H9 (cell line): ENCODE results near the gene BCAR1. TPM values are rescaled to one million over a fixed set of nuclear protein-coding genes. Genes with fewer than 3 reads are reported as not detected.

ENCODE experiments used
- DNase-seq: peaks from one replicate; pipeline ENCODE4 v3.0.0-alpha.2; 2017
- H2AFZ ChIP-seq: one replicate; pipeline ENCODE4 v1.6.1; 2013; ENCODE audit warnings: mild to moderate bottlenecking, low read length, control low read depth, moderate library complexity
- H2AK5ac ChIP-seq: 2 replicates; pipeline ENCODE4 v1.6.1; 2013; ENCODE audit warnings: low read length, control low read depth, mixed read lengths; ENCODE audit not compliant: insufficient read length
- H2BK120ac ChIP-seq: one replicate; pipeline ENCODE4 v1.6.1; 2013; ENCODE audit warnings: low read depth, mild to moderate bottlenecking, low read length, control low read depth, inconsistent platforms; ENCODE audit not compliant: poor library complexity, severe bottlenecking
- H2BK12ac ChIP-seq: 2 replicates; pipeline ENCODE4 v1.6.1; 2013; ENCODE audit warnings: low read length, control low read depth, mixed read lengths, low read depth; ENCODE audit not compliant: insufficient read length
- H2BK15ac ChIP-seq: 2 replicates; pipeline ENCODE4 v1.6.1; 2013; ENCODE audit warnings: low read depth, low read length, control low read depth
- H2BK20ac ChIP-seq: one replicate; pipeline ENCODE4 v1.6.1; 2013; ENCODE audit warnings: low read depth, mild to moderate bottlenecking, low read length, control low read depth, inconsistent platforms; ENCODE audit not compliant: poor library complexity, severe bottlenecking
- H2BK5ac ChIP-seq: 2 replicates; pipeline ENCODE4 v1.6.1; 2013; ENCODE audit warnings: low read length, control low read depth, mixed read lengths; ENCODE audit not compliant: insufficient read length
- H3K14ac ChIP-seq: 2 replicates; pipeline ENCODE4 v1.6.1; 2013; ENCODE audit warnings: low read length, control low read depth; ENCODE audit not compliant: insufficient read depth
- H3K18ac ChIP-seq: 2 replicates; pipeline ENCODE4 v1.6.1; 2013; ENCODE audit warnings: low read depth, mild to moderate bottlenecking, mixed read lengths, low read length, control low read depth; ENCODE audit not compliant: insufficient read length
- H3K23ac ChIP-seq: 2 replicates; pipeline ENCODE4 v1.6.1; 2013; ENCODE audit warnings: low read length, control low read depth, mixed read lengths, low read depth; ENCODE audit not compliant: insufficient read length
- H3K23me2 ChIP-seq: 2 replicates; pipeline ENCODE4 v1.6.1; 2013; ENCODE audit warnings: low read depth, mild to moderate bottlenecking, mixed read lengths, low read length, control low read depth; ENCODE audit not compliant: insufficient read length, poor library complexity, severe bottlenecking
- H3K27ac ChIP-seq: 2 replicates; pipeline ENCODE4 v1.5.1; 2013; ENCODE audit warnings: low read length, control low read depth, mixed read lengths, low read depth; ENCODE audit not compliant: insufficient read length
- H3K27me3 ChIP-seq: 2 replicates; pipeline ENCODE4 v1.6.1; 2013; ENCODE audit warnings: low read length, control low read depth, inconsistent platforms; ENCODE audit not compliant: insufficient read depth
- H3K4ac ChIP-seq: 2 replicates; pipeline ENCODE4 v1.6.1; 2013; ENCODE audit warnings: low read depth, mild to moderate bottlenecking, control low read depth, inconsistent platforms, low read length, moderate library complexity
- H3K4me1 ChIP-seq: 2 replicates; pipeline ENCODE4 v1.6.1; 2013; ENCODE audit warnings: low read length, control low read depth, inconsistent platforms; ENCODE audit not compliant: insufficient read depth
- H3K4me2 ChIP-seq: 2 replicates; pipeline ENCODE4 v1.6.1; 2013; ENCODE audit warnings: low read length, control low read depth, mixed read lengths; ENCODE audit not compliant: insufficient read length, insufficient read depth
- H3K56ac ChIP-seq: 2 replicates; pipeline ENCODE4 v1.6.1; 2013; ENCODE audit warnings: low read depth, mild to moderate bottlenecking, mixed read lengths, low read length, control low read depth; ENCODE audit not compliant: insufficient read length
- H3K79me1 ChIP-seq: 2 replicates; pipeline ENCODE4 v1.6.1; 2013; ENCODE audit warnings: low read depth, mild to moderate bottlenecking, moderate library complexity, low read length, control low read depth, inconsistent platforms; ENCODE audit not compliant: insufficient read depth, poor library complexity, severe bottlenecking
- H3K79me2 ChIP-seq: 2 replicates; pipeline ENCODE4 v1.6.1; 2013; ENCODE audit warnings: low read length, control low read depth, inconsistent platforms; ENCODE audit not compliant: insufficient read depth
- H3K9ac ChIP-seq: 2 replicates; pipeline ENCODE4 v1.6.1; 2013; ENCODE audit warnings: low read length, control low read depth, mixed read lengths; ENCODE audit not compliant: insufficient read length; ENCODE audit errors: extremely low read depth
- H3K9me3 ChIP-seq: one replicate; pipeline ENCODE4 v1.6.1; 2013; ENCODE audit warnings: low read depth, low read length, inconsistent platforms; ENCODE audit not compliant: control insufficient read depth
- H3T11ph ChIP-seq: one replicate; pipeline ENCODE4 v1.6.1; 2013; ENCODE audit warnings: mild to moderate bottlenecking, low read length, control low read depth, inconsistent platforms
- H4K20me1 ChIP-seq: one replicate; pipeline ENCODE4 v1.6.1; 2013; ENCODE audit not compliant: control insufficient read depth, insufficient read length, insufficient read depth
- H4K5ac ChIP-seq: 2 replicates; pipeline ENCODE4 v1.6.1; 2013; ENCODE audit warnings: low read depth, mild to moderate bottlenecking, mixed read lengths, low read length, control low read depth; ENCODE audit not compliant: insufficient read length
- H4K8ac ChIP-seq: replicated peaks from 2 replicates; pipeline ENCODE4 v1.6.1; 2013; ENCODE audit warnings: low read length, control low read depth, mixed read lengths, low read depth; ENCODE audit not compliant: insufficient read length
- H4K91ac ChIP-seq: 2 replicates; pipeline ENCODE4 v1.6.1; 2013; ENCODE audit warnings: low read depth, mild to moderate bottlenecking, moderate library complexity, mixed read lengths, low read length, control low read depth; ENCODE audit not compliant: insufficient read length
- H3K27ac Mint-ChIP-seq, 3 experiments: 2 replicates in 2 of 3; 3 replicates in 1 of 3; pipeline ENCODE4 v1.8.0; 2020 to 2021; ENCODE audit warnings: mixed read lengths in 3 of 3, mild to moderate bottlenecking in 1 of 3, moderate library complexity in 1 of 3
- H3K27me3 Mint-ChIP-seq: 2 replicates; pipeline ENCODE4 v1.8.0; 2021; ENCODE audit warnings: low read depth, mild to moderate bottlenecking, moderate library complexity, mixed read lengths
- H3K36me3 Mint-ChIP-seq, 3 experiments: 2 replicates in 2 of 3; 3 replicates in 1 of 3; pipeline ENCODE4 v1.8.0; 2020 to 2021; ENCODE audit warnings: low read depth in 3 of 3, mixed read lengths in 3 of 3; ENCODE audit not compliant: insufficient read depth in 1 of 3
- H3K4me1 Mint-ChIP-seq, 2 experiments: 2 replicates each; pipeline ENCODE4 v1.8.0; 2020; ENCODE audit warnings: mixed read lengths in 2 of 2
- H3K4me3 Mint-ChIP-seq, 2 experiments: 2 replicates in 1 of 2; 3 replicates in 1 of 2; pipeline ENCODE4 v1.8.0; 2020 to 2021; ENCODE audit warnings: mild to moderate bottlenecking in 2 of 2, mixed read lengths in 2 of 2, moderate library complexity in 1 of 2
- H3K9me3 Mint-ChIP-seq, 2 experiments: 2 replicates in 1 of 2; 3 replicates in 1 of 2; pipeline ENCODE4 v1.8.0; 2020; ENCODE audit warnings: mild to moderate bottlenecking in 2 of 2, mixed read lengths in 2 of 2, moderate library complexity in 1 of 2
- WGBS: extraction: QIAGEN DNeasy Blood & Tissue Kit; methylation state at CpG from one replicate; pipeline ENCODE4 v1.1.7; 2013; ENCODE audit warnings: missing lambda C conversion rate, low lambda C conversion rate, mixed read lengths; ENCODE audit not compliant: insufficient read length; ENCODE audit errors: extremely low coverage; 5-methylcytosine and 5-hydroxymethylcytosine counted together
- total RNA-seq: library from RNA; stranded (reverse); gene quantifications from 2 replicates; pipeline ENCODE4 v1.2.1, GENCODE V29; 2021
- TF ChIP-seq, protein P1 (sequence below): fragments of 200-600 bp; sonication (generic); conservative IDR thresholded peaks from 3 replicates; pipeline ENCODE4 v1.8.0; 2021; ENCODE audit warnings: antibody characterized with exemption, mild to moderate bottlenecking

Gene BCAR1
- total RNA-seq, 1 experiment from 2014 or later = 97.1 TPM

DNA sequence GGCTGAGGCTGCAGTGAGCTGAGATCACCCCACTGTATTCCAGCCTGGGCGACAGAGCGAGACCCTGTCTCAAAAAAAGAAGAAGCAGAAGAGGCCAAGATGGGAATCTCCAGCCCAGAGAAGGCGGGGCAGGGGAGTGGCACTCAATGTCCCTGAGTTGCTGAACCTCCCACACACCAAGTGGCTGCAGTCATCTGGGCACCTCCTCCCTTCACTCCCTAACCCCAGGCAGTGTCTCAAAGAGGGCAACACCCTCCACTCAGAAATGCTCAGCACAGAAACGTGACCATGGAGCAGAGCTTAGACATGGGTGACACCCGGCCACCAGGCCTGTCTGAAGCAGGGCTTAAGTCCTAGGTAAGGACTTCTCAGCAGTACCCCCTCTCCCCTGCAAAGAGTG is 36.3 kb upstream of the BCAR1 start:
- Histone ChIP-seq H3K14ac (no peak overlapping the region), H4K5ac (no peak overlapping the region), H2BK120ac (no peak overlapping the region), H2AK5ac (no peak overlapping the region), H2BK20ac (no peak overlapping the region), H4K20me1 (no peaks in the 10 kb centered on the region), H3K4ac (no peak overlapping the region), H3K4me1 (no peaks in the 10 kb centered on the region), H3K27me3 (no peaks in the 10 kb centered on the region), H3K9me3 (no peaks in the 10 kb centered on the region), H3K9ac (no peak overlapping the region), H3K23ac (no peak overlapping the region), H3K23me2 (no peaks in the 10 kb centered on the region), H3K27ac (no peak overlapping the region), H3K79me1 (no peaks in the 10 kb centered on the region), H4K91ac (no peak overlapping the region), H4K8ac (no peak overlapping the region), H2BK12ac (no peak overlapping the region), H3K4me2 (no peak overlapping the region), H2AFZ (no peak overlapping the region), H2BK15ac (no peak overlapping the region), H3K56ac (no peak overlapping the region), H3K79me2 (no peaks in the 10 kb centered on the region), H3K18ac (no peak overlapping the region), H3T11ph (no peak overlapping the region), H2BK5ac (no peak overlapping the region)
- H3K27me3 Mint-ChIP-seq = peaks cover 1% of the 10 kb centered on the region; the same call in 1 of the 2 replicates
- 0 out of 4 replicates have a peak, but pooled peaks cover 0 to 3% of the 10 kb centered on the region in 2 experiments for H3K4me1 Mint-ChIP-seq
- peaks cover 0 to 3% of the 10 kb centered on the region in 2 experiments; a peak in 1 of 5 replicates for H3K9me3 Mint-ChIP-seq
- DNase-seq = no peak
- H3K27ac Mint-ChIP-seq = peak overlapping the region in 1 of 3 experiments; percentile 76; a peak in 1 of 7 replicates
- no peak overlapping the region for H3K4me3 Mint-ChIP-seq
- peaks cover 21 to 31% (median 29%) of the 10 kb centered on the region in 3 experiments; a peak in 6 of 7 replicates for H3K36me3 Mint-ChIP-seq
- TF ChIP-seq, protein P1, sequence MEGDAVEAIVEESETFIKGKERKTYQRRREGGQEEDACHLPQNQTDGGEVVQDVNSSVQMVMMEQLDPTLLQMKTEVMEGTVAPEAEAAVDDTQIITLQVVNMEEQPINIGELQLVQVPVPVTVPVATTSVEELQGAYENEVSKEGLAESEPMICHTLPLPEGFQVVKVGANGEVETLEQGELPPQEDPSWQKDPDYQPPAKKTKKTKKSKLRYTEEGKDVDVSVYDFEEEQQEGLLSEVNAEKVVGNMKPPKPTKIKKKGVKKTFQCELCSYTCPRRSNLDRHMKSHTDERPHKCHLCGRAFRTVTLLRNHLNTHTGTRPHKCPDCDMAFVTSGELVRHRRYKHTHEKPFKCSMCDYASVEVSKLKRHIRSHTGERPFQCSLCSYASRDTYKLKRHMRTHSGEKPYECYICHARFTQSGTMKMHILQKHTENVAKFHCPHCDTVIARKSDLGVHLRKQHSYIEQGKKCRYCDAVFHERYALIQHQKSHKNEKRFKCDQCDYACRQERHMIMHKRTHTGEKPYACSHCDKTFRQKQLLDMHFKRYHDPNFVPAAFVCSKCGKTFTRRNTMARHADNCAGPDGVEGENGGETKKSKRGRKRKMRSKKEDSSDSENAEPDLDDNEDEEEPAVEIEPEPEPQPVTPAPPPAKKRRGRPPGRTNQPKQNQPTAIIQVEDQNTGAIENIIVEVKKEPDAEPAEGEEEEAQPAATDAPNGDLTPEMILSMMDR = no peak
- no CpG with 5 or more reads among the region's 5 CpGs for WGBS
